ENCODE results near the gene ELF5. TPM values are rescaled to one million over a fixed set of nuclear protein-coding genes. Genes with fewer than 3 reads are reported as not detected.

The ELF5 gene
- total RNA-seq, 1 experiment from 2014 or later, result 0.11 TPM

DNA sequence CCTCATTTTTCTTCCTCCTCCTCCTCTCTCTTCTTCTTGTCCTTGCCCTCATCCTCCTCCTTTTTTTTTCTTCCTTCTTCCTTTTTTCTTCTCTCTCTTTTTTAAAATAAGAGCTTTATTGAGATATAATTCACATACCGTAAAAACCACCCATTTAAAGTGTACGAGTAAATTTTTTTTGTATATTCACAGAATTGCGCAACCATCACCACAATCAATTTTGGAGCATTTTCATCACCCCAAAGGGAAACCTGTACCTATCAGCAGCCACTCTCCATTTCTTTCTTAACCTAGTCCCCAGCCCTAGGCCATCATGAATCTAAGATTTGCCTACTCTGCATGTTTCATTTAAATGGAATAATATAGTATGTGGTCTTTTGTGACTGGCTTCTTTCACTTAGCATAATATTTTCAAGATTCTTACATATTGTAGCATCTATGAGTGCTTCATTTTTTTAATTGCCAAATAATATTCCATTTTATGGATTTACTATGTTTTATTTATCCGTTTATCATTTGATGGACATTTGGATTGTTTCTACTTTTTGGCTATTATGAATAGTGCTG lies 39.9 kb downstream of the ELF5 start:
- Histone ChIP-seq H2AFZ (ENCODE audit: low read length) (no peak overlapping the region), H3K27ac (ENCODE audit: low read length) (no peak overlapping the region), H3K4me3 (ENCODE audit: low read length) (no peak overlapping the region), H3K9me2 (replicated peaks; ENCODE audit: low read length) (no peaks in the 10 kb centered on the region), H3K4me1 (ENCODE audit: insufficient read depth, low read length) (no peaks in the 10 kb centered on the region), H3K79me2 (ENCODE audit: low read length) (no peaks in the 10 kb centered on the region), H3F3A (ENCODE audit: low read length, unreplicated experiment) (no peaks in the 10 kb centered on the region), H3K27me3 (ENCODE audit: low read length) (no peaks in the 10 kb centered on the region), H3K9me3 (ENCODE audit: low read length) (no peaks in the 10 kb centered on the region), H3K36me3 (ENCODE audit: low read depth, low read length) (peaks cover 24% of the 10 kb centered on the region; the same call in 1 of the 2 replicates), H3K9ac (ENCODE audit: low read length) (no peak overlapping the region), H4K20me1 (ENCODE audit: low read length) (no peaks in the 10 kb centered on the region), H3K4me2 (ENCODE audit: low read length) (no peak overlapping the region)
- intact Hi-C loops (cut with micrococcal nuclease), result no loop called here
- DNase-seq, result no peak
- ChIA-PET POLR2A (ENCODE audit: unreplicated experiment) (no interaction called here), CTCF (no interaction called here)
- BruUV-seq (replicated peaks), result no TSS peak
- TF ChIP-seq EZH2phosphoT487 (IDR thresholded peaks at IDR 0.05; ENCODE audit: borderline replicate concordance, low read length), result no peak
- no peak for TF ChIP-seq EZH2 (IDR thresholded peaks at IDR 0.05; ENCODE audit: low read length, unreplicated experiment)
- no peak for ATAC-seq

DNA sequence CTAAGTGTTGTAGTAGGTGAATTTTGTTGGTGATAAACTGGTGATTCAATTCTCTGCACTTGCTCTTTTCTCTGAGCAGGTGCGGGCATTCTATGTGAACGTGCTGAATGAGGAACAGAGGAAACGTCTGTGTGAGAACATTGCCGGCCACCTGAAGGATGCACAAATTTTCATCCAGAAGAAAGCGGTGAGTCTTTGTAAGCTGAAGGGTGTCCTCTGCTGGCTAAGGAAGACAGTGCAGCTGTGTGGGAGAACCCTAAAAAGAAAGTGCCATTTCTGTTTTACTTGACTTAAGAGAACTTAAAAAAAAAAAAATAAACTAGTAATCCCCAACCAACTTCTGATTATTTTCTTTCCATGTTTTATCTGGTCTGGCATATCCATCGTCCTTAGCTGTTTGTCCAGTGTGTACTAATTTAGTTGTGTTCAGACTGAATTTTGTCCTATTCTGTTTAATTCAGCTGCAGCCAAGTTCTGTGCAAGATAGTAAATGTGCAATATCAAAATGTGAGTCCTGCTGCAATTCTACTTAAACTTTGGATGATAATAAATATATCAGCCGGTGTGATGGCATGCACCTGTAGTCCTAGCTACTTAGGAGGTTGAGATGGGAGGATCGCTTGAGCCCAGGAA lies 45.3 kb downstream of the ELF5 start:
- H3K9me3 ChIP-seq (ENCODE audit: low read length), result no peaks in the 10 kb centered on the region
- no peaks in the 10 kb centered on the region for H3K4me1 ChIP-seq (ENCODE audit: insufficient read depth, low read length)
- no TSS peak for BruUV-seq (replicated peaks)
- intact Hi-C loops (cut with micrococcal nuclease), result loop anchor here (1.0 to 5.0 kb wide), 2 partner anchors 102 to 296 kb away; no protein-coding TSS in a partner anchor
- no peaks in the 10 kb centered on the region for H4K20me1 ChIP-seq (ENCODE audit: low read length)
- no peak overlapping the region for H3K4me3 ChIP-seq (ENCODE audit: low read length)
- H3K9ac ChIP-seq (ENCODE audit: low read length), result no peak overlapping the region
- no peaks in the 10 kb centered on the region for H3K27me3 ChIP-seq (ENCODE audit: low read length)
- H3K36me3 ChIP-seq (ENCODE audit: low read depth, low read length), result peaks cover 42% of the 10 kb centered on the region
- TF ChIP-seq CTCF (conservative IDR thresholded peaks at IDR 0.05; ENCODE audit: low read depth, low read length), result peak; percentile 94
- no peak for TF ChIP-seq EZH2phosphoT487 (IDR thresholded peaks at IDR 0.05; ENCODE audit: borderline replicate concordance, low read length)
- no peak for TF ChIP-seq EZH2 (IDR thresholded peaks at IDR 0.05; ENCODE audit: low read length, unreplicated experiment)
- no peaks in the 10 kb centered on the region for H3K9me2 ChIP-seq (replicated peaks; ENCODE audit: low read length)
- no peak overlapping the region for H3K27ac ChIP-seq (ENCODE audit: low read length)
- H2AFZ ChIP-seq (ENCODE audit: low read length), result no peak overlapping the region
- H3K4me2 ChIP-seq (ENCODE audit: low read length), result no peak overlapping the region
- no peaks in the 10 kb centered on the region for H3K79me2 ChIP-seq (ENCODE audit: low read length)
- ChIA-PET CTCF (interaction anchor here (0.6 to 1.8 kb wide), 6 partner anchors 31 to 449 kb away, joined by 3 to 27 read pairs (median 6); no protein-coding TSS in a partner anchor), POLR2A (ENCODE audit: unreplicated experiment) (no interaction called here)
- DNase-seq (peak; percentile 81), ATAC-seq (peak; percentile 74)
- no peaks in the 10 kb centered on the region for H3F3A ChIP-seq (ENCODE audit: low read length, unreplicated experiment)

- no peak overlapping the region for H3K4me2 ChIP-seq (ENCODE audit: low read length)
- H3K9ac ChIP-seq (ENCODE audit: low read length), result no peak overlapping the region
- H3K79me2 ChIP-seq (ENCODE audit: low read length), result no peaks in the 10 kb centered on the region
- no peak overlapping the region for H3K27ac ChIP-seq (ENCODE audit: low read length)
- BruUV-seq (replicated peaks), result no TSS peak
- peaks cover 37% of the 10 kb centered on the region for H3K36me3 ChIP-seq (ENCODE audit: low read depth, low read length)
- DNase-seq (no peak), ATAC-seq (no peak)
- CTCF ChIA-PET, result interaction anchor here (1.8 kb wide), 1 partner anchor 101 kb away, joined by 27 read pairs; no protein-coding TSS in a partner anchor
- no peak for TF ChIP-seq EZH2phosphoT487 (IDR thresholded peaks at IDR 0.05; ENCODE audit: borderline replicate concordance, low read length)
- TF ChIP-seq CTCF (conservative IDR thresholded peaks at IDR 0.05; ENCODE audit: low read depth, low read length), result no peak
- TF ChIP-seq EZH2 (IDR thresholded peaks at IDR 0.05; ENCODE audit: low read length, unreplicated experiment), result no peak
- H3K27me3 ChIP-seq (ENCODE audit: low read length), result no peaks in the 10 kb centered on the region
- no peak overlapping the region for H3K4me3 ChIP-seq (ENCODE audit: low read length)
- POLR2A ChIA-PET (ENCODE audit: unreplicated experiment), result no interaction called here
- no peaks in the 10 kb centered on the region for H3K9me2 ChIP-seq (replicated peaks; ENCODE audit: low read length)
- no peaks in the 10 kb centered on the region for H4K20me1 ChIP-seq (ENCODE audit: low read length)
- no peaks in the 10 kb centered on the region for H3K9me3 ChIP-seq (ENCODE audit: low read length)
- H3F3A ChIP-seq (ENCODE audit: low read length, unreplicated experiment), result no peaks in the 10 kb centered on the region
- no peaks in the 10 kb centered on the region for H3K4me1 ChIP-seq (ENCODE audit: insufficient read depth, low read length)
- intact Hi-C loops (cut with micrococcal nuclease), result loop anchor here (5.0 kb wide), 1 partner anchor 295 kb away; no protein-coding TSS in a partner anchor
- H2AFZ ChIP-seq (ENCODE audit: low read length), result no peak overlapping the region
These were observed 46.6 kb downstream of the ELF5 start for GRCh38 chr11:34466802-34467488.
